Heart left ventricle (tissue), 16 donors: Measurements from ENCODE around the gene VWA2. TPM values are rescaled to one million over a fixed set of nuclear protein-coding genes. Genes with fewer than 3 reads are reported as not detected.

ENCODE experiments used
- ATAC-seq, 4 donors: fragments of 200-7000 bp; cut with Tn5 transposase; one replicate each; pipeline ENCODE4 v1.9.1; 2020 to 2022; ENCODE audit warnings: moderate library complexity in 4 of 4, mild to moderate bottlenecking in 3 of 4, moderate number of reproducible peaks in 1 of 4
- DNase-seq, 5 donors: peaks; one replicate each; pipeline ENCODE4 v3.0.0-alpha.2; 2020
- H3K27ac ChIP-seq, 12 donors: fragments of 200-600 bp; sonication (generic) in 4 of 12; one replicate each; pipeline versions ENCODE4 v1.5.0 to v1.8.0; 2016 to 2022; ENCODE audit warnings: mild to moderate bottlenecking in 2 of 12
- H3K27me3 ChIP-seq, 9 donors: fragments of 200-600 bp; sonication (generic) in 2 of 9; one replicate each; pipeline versions ENCODE4 v1.5.1 to v1.8.0; 2016 to 2022; ENCODE audit warnings: mild to moderate bottlenecking in 3 of 9
- H3K36me3 ChIP-seq, 9 donors: fragments of 200-600 bp; sonication (generic) in 2 of 9; one replicate each; pipeline versions ENCODE4 v1.5.0 to v1.8.0; 2018 to 2022; ENCODE audit warnings: mild to moderate bottlenecking in 2 of 9
- H3K4me1 ChIP-seq, 12 donors: fragments of 200-600 bp; sonication (generic) in 4 of 12; one replicate each; pipeline versions ENCODE4 v1.5.0 to v1.8.0; 2016 to 2022; ENCODE audit warnings: mild to moderate bottlenecking in 3 of 12
- H3K4me3 ChIP-seq, 12 donors: fragments of 200-600 bp; sonication (generic) in 4 of 12; one replicate each; pipeline versions ENCODE4 v1.5.0 to v1.8.0; 2017 to 2022; ENCODE audit warnings: mild to moderate bottlenecking in 9 of 12, moderate library complexity in 4 of 12
- H3K9me3 ChIP-seq, 12 donors: fragments of 200-600 bp; sonication (generic) in 4 of 12; one replicate each; pipeline versions ENCODE4 v1.5.0 to v1.8.0; 2016 to 2022; ENCODE audit warnings: mild to moderate bottlenecking in 1 of 12
- POLR2A ChIP-seq, 2 donors: fragments of 450-650 bp; IDR thresholded peaks; one replicate each; pipeline ENCODE4 v1.6.1; 2017; ENCODE audit warnings: antibody characterized with exemption in 2 of 2, mild to moderate bottlenecking in 2 of 2, moderate library complexity in 2 of 2
- WGBS, 4 donors: extraction: QIAGEN DNeasy Blood & Tissue Kit in 2 of 4; methylation state at CpG; one replicate each; pipeline versions ENCODE4 v1.1.5 to v1.1.7; 2013 to 2018; 5-methylcytosine and 5-hydroxymethylcytosine counted together
- intact Hi-C, 10 donors: fragments of 100-400 bp; cut with DNase I; formaldehyde crosslinking; loops; one replicate each; pipeline versions ENCODE4 v1.11.1 to v1.14.2; 2022
- polyA plus RNA-seq, 2 donors: library from polyadenylated mRNA; stranded (reverse); fragments of 200-250 nt; gene quantifications; one replicate each; pipeline ENCODE4 v1.2.3, GENCODE V29; 2013
- total RNA-seq, 9 donors: library from RNA; depleted of rRNA in 2 of 9; stranded (reverse); fragments of >200 nt in 2 of 9; fragmentation: NEBNext Ultra II Directional in 3 of 9; extraction: Animal tissue kit (Norgen Biotek cat#: 25700) in 3 of 9; gene quantifications; one replicate each; pipeline versions ENCODE4 v1.1.0 to v1.2.4, GENCODE V29; 2016 to 2023
- TF ChIP-seq, protein P1 (sequence below), 12 donors: fragments of 200-600 bp; sonication (generic) in 4 of 12; IDR thresholded peaks; one replicate each; pipeline versions ENCODE4 v1.5.0 to v1.8.0; 2018 to 2022; ENCODE audit warnings: antibody characterized with exemption in 12 of 12, mild to moderate bottlenecking in 5 of 12
- donor health status: ischemic (EF 13 %, LVEDD 7.1; RV severe dilation, severe dysfunction).
- donor health status: healthy with polysubstance abuse.
- donor health status: DM: no; HTN: yes; CAD: no.
- donor health status: DM: no; HTN: no; CAD: no.
- donor health status: ischemic (EF 25% LVEDD 6.9; RV normal size, moderate dysfunction).
- donor health status: ischemic (EF 25% LVEDD 5.7; RV mildly dilated, moderate dysfunction).
- donor health status: healthy.
- donor health status: DM: yes; HTN: yes; CAD: no.
- donor health status: ischemic (EF 35%, LVEDD 5.7; RV mildly dilated, moderate dysfunction).
- donor health status: nonischemic (EF 11% LVEDD 7.7; RV severe dilation, severe dysfunction).
- donor health status: DM: yes; HTN: yes; CAD: no.
- donor health status: PGD.
- donor health status: ischemic (EF 29% LVEDD 5.4; RV normal size, mild dysfunction).
- donor health status: nonischemic (EF 23%, LVEDD 6.1; RV moderate dilation, normal function).

VWA2 gene
- total and polyA plus RNA-seq, 11 donors = 0.03 to 0.41 TPM; not detected in 9

DNA sequence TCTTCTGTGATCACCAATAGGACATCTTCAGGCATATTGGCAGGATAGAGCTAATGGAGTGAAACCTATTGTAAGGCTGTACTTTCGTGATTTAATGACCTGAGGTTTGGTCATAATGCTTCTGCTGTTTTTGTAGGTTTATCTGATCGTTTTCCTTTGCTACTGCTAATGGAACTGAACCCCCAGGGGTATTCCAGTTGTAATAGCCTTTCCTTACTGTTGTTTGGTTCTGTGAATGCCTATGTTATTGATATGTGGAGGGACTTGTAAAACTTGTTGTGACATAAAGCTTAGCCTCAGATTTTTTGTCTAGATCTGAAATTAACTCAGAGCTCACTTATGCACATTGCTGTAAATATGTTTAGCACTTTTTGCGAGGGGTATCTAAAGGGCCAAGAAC lies 10.9 kb upstream of the VWA2 start:
- Histone ChIP-seq H3K27ac (no peak overlapping the region), H3K36me3 (no peaks in the 10 kb centered on the region), H3K27me3 (peaks cover 0 to 4% (median 0%) of the 10 kb centered on the region in 9 donors), H3K4me1 (peaks cover 0 to 4% (median 0%) of the 10 kb centered on the region in 12 donors), H3K4me3 (no peak overlapping the region), H3K9me3 (no peaks in the 10 kb centered on the region)
- intact Hi-C loops = no loop called here
- no peak for ATAC-seq
- DNase-seq = no peak
- 71 to 80% (median 74%) methylated on average over 3 of the region's 3 CpGs for whole genome bisulfite sequencing, 4 donors
- no peak for TF ChIP-seq POLR2A (IDR thresholded peaks at IDR 0.05)
- TF ChIP-seq, protein P1, sequence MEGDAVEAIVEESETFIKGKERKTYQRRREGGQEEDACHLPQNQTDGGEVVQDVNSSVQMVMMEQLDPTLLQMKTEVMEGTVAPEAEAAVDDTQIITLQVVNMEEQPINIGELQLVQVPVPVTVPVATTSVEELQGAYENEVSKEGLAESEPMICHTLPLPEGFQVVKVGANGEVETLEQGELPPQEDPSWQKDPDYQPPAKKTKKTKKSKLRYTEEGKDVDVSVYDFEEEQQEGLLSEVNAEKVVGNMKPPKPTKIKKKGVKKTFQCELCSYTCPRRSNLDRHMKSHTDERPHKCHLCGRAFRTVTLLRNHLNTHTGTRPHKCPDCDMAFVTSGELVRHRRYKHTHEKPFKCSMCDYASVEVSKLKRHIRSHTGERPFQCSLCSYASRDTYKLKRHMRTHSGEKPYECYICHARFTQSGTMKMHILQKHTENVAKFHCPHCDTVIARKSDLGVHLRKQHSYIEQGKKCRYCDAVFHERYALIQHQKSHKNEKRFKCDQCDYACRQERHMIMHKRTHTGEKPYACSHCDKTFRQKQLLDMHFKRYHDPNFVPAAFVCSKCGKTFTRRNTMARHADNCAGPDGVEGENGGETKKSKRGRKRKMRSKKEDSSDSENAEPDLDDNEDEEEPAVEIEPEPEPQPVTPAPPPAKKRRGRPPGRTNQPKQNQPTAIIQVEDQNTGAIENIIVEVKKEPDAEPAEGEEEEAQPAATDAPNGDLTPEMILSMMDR (IDR thresholded peaks at IDR 0.05) = no peak

DNA sequence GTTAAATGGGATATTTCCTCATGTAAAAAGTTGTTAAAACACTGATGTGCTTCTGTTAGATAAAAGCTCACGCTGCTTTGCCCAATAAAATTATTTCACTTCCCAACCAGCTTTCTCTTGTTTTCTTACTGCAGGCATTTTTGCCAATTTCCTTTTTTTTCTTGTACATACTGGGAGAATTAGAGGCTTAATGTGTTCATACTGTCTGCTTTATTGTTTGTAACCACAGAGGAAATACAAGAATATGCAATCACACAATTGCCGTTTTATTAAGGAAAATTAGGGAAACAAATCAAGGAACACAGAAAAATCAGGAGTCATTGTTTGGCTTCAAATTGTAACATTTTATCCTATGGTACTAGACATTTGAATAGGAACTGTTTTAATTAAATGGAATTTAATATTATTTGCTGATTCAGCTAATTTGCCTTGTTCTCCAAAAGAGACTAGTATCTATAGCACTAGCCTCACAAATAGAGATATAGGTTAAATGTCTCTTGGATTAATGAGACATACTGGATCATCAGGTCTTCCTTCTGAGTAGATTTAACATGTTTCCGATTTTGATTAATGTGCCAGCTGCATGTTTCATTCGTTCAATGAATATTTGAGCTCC lies 6.4 kb upstream of the VWA2 start:
- no peak for ATAC-seq
- peaks cover 0 to 4% (median 0%) of the 10 kb centered on the region in 12 donors for H3K4me1 ChIP-seq
- no peaks in the 10 kb centered on the region for H3K9me3 ChIP-seq
- peaks cover 0 to 36% (median 7%) of the 10 kb centered on the region in 9 donors for H3K27me3 ChIP-seq
- WGBS, 4 donors = 76 to 84% (median 79%) methylated on average over 4 of the region's 4 CpGs
- no peak for TF ChIP-seq POLR2A (IDR thresholded peaks at IDR 0.05)
- TF ChIP-seq, protein P1 (IDR thresholded peaks at IDR 0.05) = no peak
- no peak overlapping the region for H3K4me3 ChIP-seq
- no peak for DNase-seq
- H3K27ac ChIP-seq = no peak overlapping the region
- intact Hi-C loops = no loop called here
- H3K36me3 ChIP-seq = no peaks in the 10 kb centered on the region

DNA sequence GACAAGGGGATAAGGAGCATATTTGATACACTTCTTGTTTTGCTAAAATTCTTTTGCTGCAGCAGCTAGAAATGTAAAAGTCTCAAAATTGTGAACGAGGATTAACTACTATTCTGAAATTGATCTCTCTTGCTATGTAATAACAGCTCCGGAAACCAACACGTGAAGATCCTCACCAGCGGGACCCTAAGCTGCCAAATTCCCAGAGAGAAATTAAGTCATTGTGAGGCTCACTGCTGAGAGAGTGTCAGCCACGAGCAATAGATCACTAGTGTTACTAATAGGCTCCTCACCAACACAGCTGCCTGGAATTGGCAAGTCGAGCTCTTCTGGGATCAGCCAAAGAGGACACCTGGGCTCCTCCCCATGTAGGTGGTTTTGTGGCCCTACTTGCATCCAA lies 5.6 kb upstream of the VWA2 start:
- Histone ChIP-seq H3K9me3 (no peaks in the 10 kb centered on the region), H3K27ac (no peak overlapping the region), H3K27me3 (peaks cover 0 to 40% (median 14%) of the 10 kb centered on the region in 9 donors), H3K4me3 (no peak overlapping the region), H3K4me1 (peaks cover 0 to 5% (median 0%) of the 10 kb centered on the region in 12 donors), H3K36me3 (no peaks in the 10 kb centered on the region)
- WGBS, 4 donors = 25 to 32% (median 30%) methylated on average over 6 of the region's 6 CpGs
- DNase-seq = no peak
- no peak for TF ChIP-seq POLR2A (IDR thresholded peaks at IDR 0.05)
- TF ChIP-seq, protein P1 (IDR thresholded peaks at IDR 0.05) = no peak
- peak in 1 of 4 donors; percentile 11 for ATAC-seq
- intact Hi-C loops = no loop called here

DNA sequence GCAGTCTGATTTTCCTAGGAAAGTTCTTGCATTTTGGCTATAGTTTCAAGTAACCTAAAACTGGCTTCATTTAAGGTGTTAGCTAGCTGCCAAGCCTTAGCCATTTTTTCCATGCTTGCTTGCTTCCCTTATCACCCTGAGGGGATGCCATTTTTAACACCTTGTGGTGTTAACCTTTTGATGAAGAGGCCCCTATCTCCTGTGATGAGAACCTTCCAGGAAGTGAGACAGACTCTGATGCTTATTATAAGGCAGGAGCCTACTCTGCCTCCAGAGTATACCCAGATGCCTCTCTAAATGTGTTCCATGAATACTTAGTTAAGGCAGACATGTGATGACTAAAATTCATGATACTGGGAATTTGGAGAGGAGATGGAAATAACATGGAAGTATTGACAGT lies 4.9 kb upstream of the VWA2 start:
- Histone ChIP-seq H3K4me1 (peaks cover 0 to 12% (median 5%) of the 10 kb centered on the region in 12 donors), H3K27ac (no peak overlapping the region), H3K36me3 (no peaks in the 10 kb centered on the region), H3K27me3 (peaks cover 1 to 47% (median 19%) of the 10 kb centered on the region in 9 donors), H3K9me3 (no peaks in the 10 kb centered on the region), H3K4me3 (no peak overlapping the region)
- ATAC-seq = peak in 2 of 4 donors; percentile 84 to 95
- intact Hi-C loops = no loop called here
- TF ChIP-seq, protein P1 (IDR thresholded peaks at IDR 0.05) = no peak
- no peak for TF ChIP-seq POLR2A (IDR thresholded peaks at IDR 0.05)
- DNase-seq = no peak
